ENCODE measurements around the gene ATP8B1. TPM values are rescaled to one million over a fixed set of nuclear protein-coding genes. Genes with fewer than 3 reads are reported as not detected.

Gene ATP8B1
- total RNA-seq, 1 experiment from 2014 or later, result 24.8 TPM

GRCh38 chr18:57784801-57785114 lies 18.4 kb downstream of the ATP8B1 start:
- H3K9me3 ChIP-seq (ENCODE audit: low read length), result no peaks in the 10 kb centered on the region
- H3K4me1 ChIP-seq (ENCODE audit: insufficient read depth, low read length), result peaks cover 63% of the 10 kb centered on the region
- ATAC-seq, result no peak
- no peaks in the 10 kb centered on the region for H3K9me2 ChIP-seq (replicated peaks; ENCODE audit: low read length)
- no peak overlapping the region for H3K27ac ChIP-seq (ENCODE audit: low read length)
- H2AFZ ChIP-seq (ENCODE audit: low read length), result no peak overlapping the region
- no peaks in the 10 kb centered on the region for H3K27me3 ChIP-seq (ENCODE audit: low read length)
- no peak overlapping the region for H3K9ac ChIP-seq (ENCODE audit: low read length)
- no peaks in the 10 kb centered on the region for H3K36me3 ChIP-seq (ENCODE audit: low read depth, low read length)
- TF ChIP-seq EZH2 (IDR thresholded peaks at IDR 0.05; ENCODE audit: low read length, unreplicated experiment) (no peak), EZH2phosphoT487 (IDR thresholded peaks at IDR 0.05; ENCODE audit: borderline replicate concordance, low read length) (no peak)
- TF ChIP-seq, protein P1, sequence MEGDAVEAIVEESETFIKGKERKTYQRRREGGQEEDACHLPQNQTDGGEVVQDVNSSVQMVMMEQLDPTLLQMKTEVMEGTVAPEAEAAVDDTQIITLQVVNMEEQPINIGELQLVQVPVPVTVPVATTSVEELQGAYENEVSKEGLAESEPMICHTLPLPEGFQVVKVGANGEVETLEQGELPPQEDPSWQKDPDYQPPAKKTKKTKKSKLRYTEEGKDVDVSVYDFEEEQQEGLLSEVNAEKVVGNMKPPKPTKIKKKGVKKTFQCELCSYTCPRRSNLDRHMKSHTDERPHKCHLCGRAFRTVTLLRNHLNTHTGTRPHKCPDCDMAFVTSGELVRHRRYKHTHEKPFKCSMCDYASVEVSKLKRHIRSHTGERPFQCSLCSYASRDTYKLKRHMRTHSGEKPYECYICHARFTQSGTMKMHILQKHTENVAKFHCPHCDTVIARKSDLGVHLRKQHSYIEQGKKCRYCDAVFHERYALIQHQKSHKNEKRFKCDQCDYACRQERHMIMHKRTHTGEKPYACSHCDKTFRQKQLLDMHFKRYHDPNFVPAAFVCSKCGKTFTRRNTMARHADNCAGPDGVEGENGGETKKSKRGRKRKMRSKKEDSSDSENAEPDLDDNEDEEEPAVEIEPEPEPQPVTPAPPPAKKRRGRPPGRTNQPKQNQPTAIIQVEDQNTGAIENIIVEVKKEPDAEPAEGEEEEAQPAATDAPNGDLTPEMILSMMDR (conservative IDR thresholded peaks at IDR 0.05; ENCODE audit: low read depth, low read length), result no peak
- no peak for DNase-seq
- CTCF ChIA-PET, result interaction anchor here (0.6 kb wide), 1 partner anchor 399 kb away, joined by 3 read pairs; no protein-coding TSS in a partner anchor
- no peak overlapping the region for H3K4me2 ChIP-seq (ENCODE audit: low read length)
- POLR2A ChIA-PET (ENCODE audit: unreplicated experiment), result interaction anchor here (0.6 kb wide), 1 partner anchor 163 kb away, joined by 12 read pairs; the partner anchor contains the start of gene NARS1
- peaks cover 3% of the 10 kb centered on the region for H3F3A ChIP-seq (ENCODE audit: low read length, unreplicated experiment)
- intact Hi-C loops (cut with micrococcal nuclease), result loop anchor here (5.0 to 10.0 kb wide), 3 partner anchors 37 to 142 kb away; no protein-coding TSS in a partner anchor
- peaks cover 89% of the 10 kb centered on the region for H3K79me2 ChIP-seq (ENCODE audit: low read length)
- BruUV-seq (replicated peaks), result no TSS peak
- no peaks in the 10 kb centered on the region for H4K20me1 ChIP-seq (ENCODE audit: low read length)
- H3K4me3 ChIP-seq (ENCODE audit: low read length), result no peak overlapping the region

DNA sequence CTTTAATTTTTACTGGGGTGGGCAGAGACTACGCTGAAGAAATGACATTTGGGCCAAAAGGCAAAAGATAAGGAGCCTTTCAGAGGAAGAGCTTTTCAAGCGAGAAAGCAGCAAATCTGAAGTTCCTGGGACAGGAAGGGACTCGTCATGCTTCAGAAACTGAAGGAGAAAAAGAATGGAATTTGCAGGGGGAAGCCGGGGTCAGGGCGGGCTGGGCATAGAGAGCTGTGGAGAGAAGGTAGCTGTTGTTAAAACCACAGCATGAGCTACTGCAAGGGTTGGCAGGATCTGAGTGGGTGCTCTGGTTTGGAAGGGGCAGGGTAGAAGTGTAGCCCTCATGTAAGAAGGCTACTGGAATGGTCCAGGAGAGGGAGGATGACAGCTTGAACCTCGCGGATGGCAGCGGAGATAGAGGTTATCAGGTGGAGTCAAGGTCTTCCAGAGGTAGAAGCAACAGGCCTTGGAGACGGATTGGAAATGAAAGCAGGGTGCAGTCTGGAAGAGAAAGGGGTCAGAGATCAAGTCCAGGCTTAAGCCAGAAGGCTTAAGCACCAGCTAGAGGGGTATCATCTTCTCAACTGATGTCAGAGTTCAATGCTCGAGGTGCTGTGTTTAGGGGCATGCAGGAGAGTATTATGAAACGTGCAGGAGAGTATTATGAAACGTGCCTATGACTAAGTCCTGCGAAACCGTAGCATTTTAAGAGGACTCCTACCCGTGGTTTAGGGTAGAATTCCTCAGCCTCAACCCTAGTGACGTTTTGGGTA lies 18.9 kb downstream of the ATP8B1 start:
- DNase-seq (peak; percentile 40), ATAC-seq (no peak)
- H4K20me1 ChIP-seq (ENCODE audit: low read length), result no peaks in the 10 kb centered on the region
- H3K9me2 ChIP-seq (replicated peaks; ENCODE audit: low read length), result no peaks in the 10 kb centered on the region
- no peak overlapping the region for H3K4me2 ChIP-seq (ENCODE audit: low read length)
- peaks cover 90% of the 10 kb centered on the region for H3K79me2 ChIP-seq (ENCODE audit: low read length)
- ChIA-PET CTCF (no interaction called here), POLR2A (ENCODE audit: unreplicated experiment) (interaction anchor here (0.6 kb wide), 1 partner anchor 162 kb away, joined by 12 read pairs; the partner anchor contains the start of gene NARS1)
- H3K36me3 ChIP-seq (ENCODE audit: low read depth, low read length), result no peaks in the 10 kb centered on the region
- no peak overlapping the region for H3K4me3 ChIP-seq (ENCODE audit: low read length)
- intact Hi-C loops (cut with micrococcal nuclease), result loop anchor here (10.0 kb wide), 1 partner anchor 89 kb away; no protein-coding TSS in a partner anchor
- H3K9me3 ChIP-seq (ENCODE audit: low read length), result no peaks in the 10 kb centered on the region
- H3K27me3 ChIP-seq (ENCODE audit: low read length), result no peaks in the 10 kb centered on the region
- peaks cover 3% of the 10 kb centered on the region for H3F3A ChIP-seq (ENCODE audit: low read length, unreplicated experiment)
- no peak overlapping the region for H2AFZ ChIP-seq (ENCODE audit: low read length)
- BruUV-seq (replicated peaks), result no TSS peak
- no peak overlapping the region for H3K9ac ChIP-seq (ENCODE audit: low read length)
- H3K4me1 ChIP-seq (ENCODE audit: insufficient read depth, low read length), result peaks cover 59% of the 10 kb centered on the region
- H3K27ac ChIP-seq (ENCODE audit: low read length), result no peak overlapping the region
- TF ChIP-seq EZH2 (IDR thresholded peaks at IDR 0.05; ENCODE audit: low read length, unreplicated experiment) (no peak), EZH2phosphoT487 (IDR thresholded peaks at IDR 0.05; ENCODE audit: borderline replicate concordance, low read length) (no peak)
- TF ChIP-seq, protein P1 (conservative IDR thresholded peaks at IDR 0.05; ENCODE audit: low read depth, low read length), result no peak

GRCh38 chr18:57782049-57782448 lies 21.1 kb downstream of the ATP8B1 start:
- H3K9ac ChIP-seq (ENCODE audit: low read length), result no peak overlapping the region
- no peaks in the 10 kb centered on the region for H4K20me1 ChIP-seq (ENCODE audit: low read length)
- no peak overlapping the region for H3K27ac ChIP-seq (ENCODE audit: low read length)
- intact Hi-C loops (cut with micrococcal nuclease), result loop anchor here (10.0 kb wide), 1 partner anchor 87 kb away; no protein-coding TSS in a partner anchor
- peaks cover 96% of the 10 kb centered on the region for H3K79me2 ChIP-seq (ENCODE audit: low read length)
- H3K4me2 ChIP-seq (ENCODE audit: low read length), result no peak overlapping the region
- H3K27me3 ChIP-seq (ENCODE audit: low read length), result no peaks in the 10 kb centered on the region
- no peaks in the 10 kb centered on the region for H3K36me3 ChIP-seq (ENCODE audit: low read depth, low read length)
- ATAC-seq (no peak), DNase-seq (no peak)
- H3K4me1 ChIP-seq (ENCODE audit: insufficient read depth, low read length), result peaks cover 50% of the 10 kb centered on the region
- BruUV-seq (replicated peaks), result no TSS peak
- POLR2A ChIA-PET (ENCODE audit: unreplicated experiment), result no interaction called here
- no peak for TF ChIP-seq EZH2 (IDR thresholded peaks at IDR 0.05; ENCODE audit: low read length, unreplicated experiment)
- TF ChIP-seq, protein P1 (conservative IDR thresholded peaks at IDR 0.05; ENCODE audit: low read depth, low read length), result no peak
- no peak for TF ChIP-seq EZH2phosphoT487 (IDR thresholded peaks at IDR 0.05; ENCODE audit: borderline replicate concordance, low read length)
- no peaks in the 10 kb centered on the region for H3K9me3 ChIP-seq (ENCODE audit: low read length)
- no peaks in the 10 kb centered on the region for H3F3A ChIP-seq (ENCODE audit: low read length, unreplicated experiment)
- no peak overlapping the region for H3K4me3 ChIP-seq (ENCODE audit: low read length)
- H3K9me2 ChIP-seq (replicated peaks; ENCODE audit: low read length), result no peaks in the 10 kb centered on the region
- H2AFZ ChIP-seq (ENCODE audit: low read length), result no peak overlapping the region
- CTCF ChIA-PET, result no interaction called here
